Measurements from ENCODE around the gene TOM1L2.

DNA sequence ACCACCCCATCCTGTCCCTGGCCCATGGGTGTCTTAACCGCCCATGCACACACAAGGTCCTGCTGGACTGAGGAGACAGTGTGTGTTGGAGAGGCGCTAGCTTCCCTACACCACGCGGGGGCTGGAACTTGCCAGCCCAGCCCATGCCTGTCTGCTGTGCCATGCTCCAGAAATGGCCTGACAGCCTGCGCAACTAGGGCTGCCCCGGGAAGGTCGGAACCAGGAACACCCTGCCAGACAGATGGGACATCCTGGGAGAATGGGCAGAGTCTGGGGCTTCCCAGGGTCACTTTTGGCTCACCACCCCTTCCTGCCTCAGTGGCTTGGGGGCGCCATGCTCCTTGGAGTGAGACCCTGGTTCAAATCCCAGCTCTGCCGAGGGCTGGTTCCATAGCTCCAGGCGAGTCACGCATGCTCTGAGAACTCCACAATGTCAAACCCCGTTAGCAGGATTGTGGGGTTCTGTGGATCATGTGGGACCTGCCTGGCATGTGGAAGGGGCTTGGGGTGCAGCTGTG is 171.6 kb downstream of the TOM1L2 start:
- TF ChIP-seq, protein P1, sequence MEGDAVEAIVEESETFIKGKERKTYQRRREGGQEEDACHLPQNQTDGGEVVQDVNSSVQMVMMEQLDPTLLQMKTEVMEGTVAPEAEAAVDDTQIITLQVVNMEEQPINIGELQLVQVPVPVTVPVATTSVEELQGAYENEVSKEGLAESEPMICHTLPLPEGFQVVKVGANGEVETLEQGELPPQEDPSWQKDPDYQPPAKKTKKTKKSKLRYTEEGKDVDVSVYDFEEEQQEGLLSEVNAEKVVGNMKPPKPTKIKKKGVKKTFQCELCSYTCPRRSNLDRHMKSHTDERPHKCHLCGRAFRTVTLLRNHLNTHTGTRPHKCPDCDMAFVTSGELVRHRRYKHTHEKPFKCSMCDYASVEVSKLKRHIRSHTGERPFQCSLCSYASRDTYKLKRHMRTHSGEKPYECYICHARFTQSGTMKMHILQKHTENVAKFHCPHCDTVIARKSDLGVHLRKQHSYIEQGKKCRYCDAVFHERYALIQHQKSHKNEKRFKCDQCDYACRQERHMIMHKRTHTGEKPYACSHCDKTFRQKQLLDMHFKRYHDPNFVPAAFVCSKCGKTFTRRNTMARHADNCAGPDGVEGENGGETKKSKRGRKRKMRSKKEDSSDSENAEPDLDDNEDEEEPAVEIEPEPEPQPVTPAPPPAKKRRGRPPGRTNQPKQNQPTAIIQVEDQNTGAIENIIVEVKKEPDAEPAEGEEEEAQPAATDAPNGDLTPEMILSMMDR (IDR thresholded peaks at IDR 0.05), result no peak
- no peak for TF ChIP-seq TCF7L2 (IDR thresholded peaks at IDR 0.05; ENCODE audit: low read depth, low read length)
- no peak for TF ChIP-seq POLR2AphosphoS5 (IDR thresholded peaks at IDR 0.05; ENCODE audit: low read depth, low read length)
- TF ChIP-seq, protein P2, sequence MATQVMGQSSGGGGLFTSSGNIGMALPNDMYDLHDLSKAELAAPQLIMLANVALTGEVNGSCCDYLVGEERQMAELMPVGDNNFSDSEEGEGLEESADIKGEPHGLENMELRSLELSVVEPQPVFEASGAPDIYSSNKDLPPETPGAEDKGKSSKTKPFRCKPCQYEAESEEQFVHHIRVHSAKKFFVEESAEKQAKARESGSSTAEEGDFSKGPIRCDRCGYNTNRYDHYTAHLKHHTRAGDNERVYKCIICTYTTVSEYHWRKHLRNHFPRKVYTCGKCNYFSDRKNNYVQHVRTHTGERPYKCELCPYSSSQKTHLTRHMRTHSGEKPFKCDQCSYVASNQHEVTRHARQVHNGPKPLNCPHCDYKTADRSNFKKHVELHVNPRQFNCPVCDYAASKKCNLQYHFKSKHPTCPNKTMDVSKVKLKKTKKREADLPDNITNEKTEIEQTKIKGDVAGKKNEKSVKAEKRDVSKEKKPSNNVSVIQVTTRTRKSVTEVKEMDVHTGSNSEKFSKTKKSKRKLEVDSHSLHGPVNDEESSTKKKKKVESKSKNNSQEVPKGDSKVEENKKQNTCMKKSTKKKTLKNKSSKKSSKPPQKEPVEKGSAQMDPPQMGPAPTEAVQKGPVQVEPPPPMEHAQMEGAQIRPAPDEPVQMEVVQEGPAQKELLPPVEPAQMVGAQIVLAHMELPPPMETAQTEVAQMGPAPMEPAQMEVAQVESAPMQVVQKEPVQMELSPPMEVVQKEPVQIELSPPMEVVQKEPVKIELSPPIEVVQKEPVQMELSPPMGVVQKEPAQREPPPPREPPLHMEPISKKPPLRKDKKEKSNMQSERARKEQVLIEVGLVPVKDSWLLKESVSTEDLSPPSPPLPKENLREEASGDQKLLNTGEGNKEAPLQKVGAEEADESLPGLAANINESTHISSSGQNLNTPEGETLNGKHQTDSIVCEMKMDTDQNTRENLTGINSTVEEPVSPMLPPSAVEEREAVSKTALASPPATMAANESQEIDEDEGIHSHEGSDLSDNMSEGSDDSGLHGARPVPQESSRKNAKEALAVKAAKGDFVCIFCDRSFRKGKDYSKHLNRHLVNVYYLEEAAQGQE (IDR thresholded peaks at IDR 0.05; ENCODE audit: insufficient read depth in 1 of 2, low read depth in 2 of 2, low read length in 1 of 2), result no peak
- no peak for TF ChIP-seq SIN3A (IDR thresholded peaks at IDR 0.05; ENCODE audit: borderline replicate concordance, insufficient read depth, low read depth, low read length)

All from Panc1 (cell line).